HepG2 (cell line): ENCODE measurements around the gene SERBP1. TPM values are rescaled to one million over a fixed set of nuclear protein-coding genes. Genes with fewer than 3 reads are reported as not detected.

Source experiments
- SSRP1 ChIP-seq: IDR thresholded peaks from 2 replicates; pipeline ENCODE4 v1.6.1; 2016; ENCODE audit warnings: control low read depth
- ZNF292 ChIP-seq: sonication (generic); formaldehyde crosslinking; IDR thresholded peaks from 2 replicates; pipeline ENCODE4 v1.8.1; 2022; ENCODE audit warnings: mild to moderate bottlenecking, low read depth, missing genetic modification reagents, borderline replicate concordance
- ZNF431 ChIP-seq: sonication (generic); formaldehyde crosslinking; IDR thresholded peaks from 2 replicates; pipeline ENCODE4 v1.9.0; 2022; ENCODE audit warnings: missing genetic modification reagents, low read depth, mild to moderate bottlenecking, borderline replicate concordance
- polyA plus RNA-seq, 8 experiments: library from polyadenylated mRNA; depleted of rRNA in 3 of 8; stranded (reverse) in 7 of 8; unstranded in 1 of 8; fragments of >200 nt; fragmentation: Illumina TruSeq in 4 of 8; extraction: Trizol in 4 of 8; gene quantifications; 2 replicates each; pipeline versions ENCODE4 v1.2.1 to v1.2.3, GENCODE V29; 2011 to 2016; ENCODE audit warnings: low read depth in 4 of 8, missing spikeins in 1 of 8, mixed read lengths in 1 of 8; ENCODE audit not compliant: insufficient read depth in 1 of 8
- total RNA-seq, 5 experiments: library from RNA; depleted of rRNA; stranded (reverse); fragments of >200 nt; fragmentation: Illumina TruSeq; extraction: Trizol; gene quantifications; 2 replicates each; pipeline ENCODE4 v1.2.3, GENCODE V29; 2016; ENCODE audit warnings: low read depth in 1 of 5
- TF ChIP-seq, protein P1 (sequence below): sonication (generic); formaldehyde crosslinking; IDR thresholded peaks from one replicate; pipeline ENCODE4 v1.5.1; 2020; ENCODE audit warnings: mild to moderate bottlenecking, missing genetic modification reagents; ENCODE audit errors: not compliant biosample characterization

SERBP1 gene
- total and polyA plus RNA-seq, 2 of the 13 experiments (the other 11 are each of a cell fraction or from before 2014, with no cell fraction given), result 175 to 281 TPM

DNA sequence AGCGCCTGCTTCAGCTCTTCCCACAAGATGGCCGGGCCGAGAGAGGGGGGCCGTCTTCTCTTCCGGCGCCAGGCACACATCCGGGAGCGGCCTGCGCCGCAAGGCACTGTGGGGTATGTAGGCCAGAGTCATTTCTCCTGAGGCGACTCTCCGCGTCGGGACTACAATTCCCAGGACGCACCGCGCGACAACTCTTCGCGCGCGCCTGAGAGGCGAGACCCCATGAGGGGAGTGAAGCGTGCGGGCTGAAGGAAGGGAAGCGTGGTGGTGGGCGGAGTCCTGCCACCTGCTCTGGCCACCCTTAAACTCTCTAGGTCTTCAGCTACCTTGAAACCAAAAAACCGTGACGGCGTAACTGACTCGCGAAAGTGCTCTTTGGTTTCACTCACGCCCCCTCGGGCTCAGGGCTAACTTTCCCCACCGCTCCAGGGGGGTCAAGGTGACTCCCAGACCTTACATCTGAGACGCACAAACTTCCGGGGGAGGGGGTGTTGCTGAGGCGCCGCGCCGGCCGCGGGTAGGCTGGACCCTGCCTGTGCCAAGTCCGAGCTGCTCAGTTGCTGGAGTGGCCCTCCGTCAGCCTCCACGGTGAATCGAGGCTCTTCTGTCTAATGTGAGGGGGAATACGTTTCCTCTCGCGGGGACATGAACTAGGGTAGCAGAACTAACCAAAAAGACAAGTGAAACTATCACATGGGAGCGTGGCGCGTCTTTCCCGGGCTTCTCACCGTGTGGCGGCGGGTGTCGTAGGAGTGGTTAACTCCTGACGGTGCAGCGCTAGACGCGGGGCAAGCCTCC lies at the start of gene SERBP1 (continued):
- TF ChIP-seq, protein P1, sequence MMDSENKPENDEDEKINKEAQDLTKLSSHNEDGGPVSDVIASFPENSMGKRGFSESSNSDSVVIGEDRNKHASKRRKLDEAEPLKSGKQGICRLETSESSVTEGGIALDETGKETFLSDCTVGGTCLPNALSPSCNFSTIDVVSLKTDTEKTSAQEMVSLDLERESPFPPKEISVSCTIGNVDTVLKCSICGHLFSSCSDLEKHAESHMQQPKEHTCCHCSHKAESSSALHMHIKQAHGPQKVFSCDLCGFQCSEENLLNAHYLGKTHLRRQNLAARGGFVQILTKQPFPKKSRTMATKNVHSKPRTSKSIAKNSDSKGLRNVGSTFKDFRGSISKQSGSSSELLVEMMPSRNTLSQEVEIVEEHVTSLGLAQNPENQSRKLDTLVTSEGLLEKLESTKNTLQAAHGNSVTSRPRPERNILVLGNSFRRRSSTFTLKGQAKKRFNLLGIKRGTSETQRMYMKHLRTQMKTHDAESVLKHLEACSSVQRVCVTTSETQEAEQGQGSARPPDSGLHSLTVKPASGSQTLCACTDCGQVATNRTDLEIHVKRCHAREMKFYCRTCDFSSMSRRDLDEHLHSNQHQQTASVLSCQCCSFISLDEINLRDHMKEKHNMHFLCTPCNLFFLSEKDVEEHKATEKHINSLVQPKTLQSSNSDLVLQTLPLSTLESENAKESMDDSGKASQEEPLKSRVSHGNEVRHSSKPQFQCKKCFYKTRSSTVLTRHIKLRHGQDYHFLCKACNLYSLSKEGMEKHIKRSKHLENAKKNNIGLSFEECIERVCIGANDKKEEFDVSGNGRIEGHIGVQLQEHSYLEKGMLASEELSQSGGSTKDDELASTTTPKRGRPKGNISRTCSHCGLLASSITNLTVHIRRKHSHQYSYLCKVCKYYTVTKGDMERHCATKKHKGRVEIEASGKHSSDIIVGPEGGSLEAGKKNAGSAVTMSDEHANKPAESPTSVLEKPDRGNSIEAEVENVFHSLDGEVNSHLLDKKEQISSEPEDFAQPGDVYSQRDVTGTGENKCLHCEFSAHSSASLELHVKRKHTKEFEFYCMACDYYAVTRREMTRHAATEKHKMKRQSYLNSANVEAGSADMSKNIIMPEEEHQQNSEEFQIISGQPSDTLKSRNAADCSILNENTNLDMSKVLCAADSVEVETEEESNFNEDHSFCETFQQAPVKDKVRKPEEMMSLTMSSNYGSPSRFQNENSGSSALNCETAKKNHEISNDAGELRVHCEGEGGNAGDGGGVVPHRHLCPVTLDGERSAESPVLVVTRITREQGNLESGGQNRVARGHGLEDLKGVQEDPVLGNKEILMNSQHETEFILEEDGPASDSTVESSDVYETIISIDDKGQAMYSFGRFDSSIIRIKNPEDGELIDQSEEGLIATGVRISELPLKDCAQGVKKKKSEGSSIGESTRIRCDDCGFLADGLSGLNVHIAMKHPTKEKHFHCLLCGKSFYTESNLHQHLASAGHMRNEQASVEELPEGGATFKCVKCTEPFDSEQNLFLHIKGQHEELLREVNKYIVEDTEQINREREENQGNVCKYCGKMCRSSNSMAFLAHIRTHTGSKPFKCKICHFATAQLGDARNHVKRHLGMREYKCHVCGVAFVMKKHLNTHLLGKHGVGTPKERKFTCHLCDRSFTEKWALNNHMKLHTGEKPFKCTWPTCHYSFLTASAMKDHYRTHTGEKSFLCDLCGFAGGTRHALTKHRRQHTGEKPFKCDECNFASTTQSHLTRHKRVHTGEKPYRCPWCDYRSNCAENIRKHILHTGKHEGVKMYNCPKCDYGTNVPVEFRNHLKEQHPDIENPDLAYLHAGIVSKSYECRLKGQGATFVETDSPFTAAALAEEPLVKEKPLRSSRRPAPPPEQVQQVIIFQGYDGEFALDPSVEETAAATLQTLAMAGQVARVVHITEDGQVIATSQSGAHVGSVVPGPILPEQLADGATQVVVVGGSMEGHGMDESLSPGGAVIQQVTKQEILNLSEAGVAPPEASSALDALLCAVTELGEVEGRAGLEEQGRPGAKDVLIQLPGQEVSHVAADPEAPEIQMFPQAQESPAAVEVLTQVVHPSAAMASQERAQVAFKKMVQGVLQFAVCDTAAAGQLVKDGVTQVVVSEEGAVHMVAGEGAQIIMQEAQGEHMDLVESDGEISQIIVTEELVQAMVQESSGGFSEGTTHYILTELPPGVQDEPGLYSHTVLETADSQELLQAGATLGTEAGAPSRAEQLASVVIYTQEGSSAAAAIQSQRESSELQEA, result peak; percentile 46
- TF ChIP-seq ZNF431 (CRISPR knock-in tag) (peak; percentile 17; the same call in 1 of the 2 replicates), ZNF292 (CRISPR knock-in tag) (0 out of 2 replicates have a peak, but pooled peaks have one; percentile 45), SSRP1 (no peak)
